ENCODE results near the gene NOVA2. TPM values are rescaled to one million over a fixed set of nuclear protein-coding genes. Genes with fewer than 3 reads are reported as not detected.

The NOVA2 gene
- total and polyA plus RNA-seq, 2 of the 8 experiments (the other 6 are each of a cell fraction or from before 2014, with no cell fraction given) = 3.2 to 24.6 TPM

DNA sequence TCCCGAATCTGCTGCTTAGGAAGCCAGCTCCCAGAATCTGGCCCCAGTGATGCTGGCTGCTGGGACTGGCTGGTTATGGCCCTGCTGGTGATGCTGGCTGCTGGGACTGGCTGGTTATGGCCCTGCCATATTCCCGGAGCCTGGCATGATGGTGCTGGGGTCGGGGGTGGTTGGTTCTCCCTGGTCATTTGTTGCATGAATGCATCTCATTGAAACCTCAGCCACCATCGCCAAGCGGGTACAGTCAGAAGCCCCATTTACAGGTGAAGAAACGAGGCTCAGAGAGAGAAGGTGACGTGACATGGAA, 47.1 kb upstream of the NOVA2 start:
- Histone ChIP-seq H2AFZ (ENCODE audit: low read length) (no peak overlapping the region), H3K18ac (ENCODE audit: extremely low read depth, low read length) (no peak overlapping the region), H2BK15ac (ENCODE audit: low read length) (no peak overlapping the region), H3K27ac (ENCODE audit: low read depth, low read length) (no peak overlapping the region), H3K23me2 (ENCODE audit: low read depth, low read length) (peaks cover 8% of the 10 kb centered on the region; the same call in 1 of the 2 replicates), H2BK12ac (ENCODE audit: low read depth, low read length) (no peak overlapping the region), H4K8ac (ENCODE audit: extremely low read depth, insufficient read depth, low read length) (no peak overlapping the region), H2BK20ac (ENCODE audit: low read length) (no peak overlapping the region), H3K14ac (ENCODE audit: insufficient read length) (no peak overlapping the region), H4K20me1 (replicated peaks in 1 of 2; ENCODE audit: control insufficient read depth in 1 of 2, insufficient read depth in 2 of 2, low read length in 2 of 2) (peaks cover 2 to 5% of the 10 kb centered on the region in 2 experiments), H3K79me1 (ENCODE audit: low read depth, low read length) (no peaks in the 10 kb centered on the region), H2BK120ac (replicated peaks; ENCODE audit: low read depth, low read length) (no peak overlapping the region), H3K23ac (ENCODE audit: insufficient read length) (no peak overlapping the region), H3K36me3 (ENCODE audit: control insufficient read depth in 2 of 4, insufficient read depth in 4 of 4, low read length in 3 of 4) (no peaks in the 10 kb centered on the region; a peak in 2 of 8 replicates), H3K9ac (replicated peaks in 1 of 4; ENCODE audit: extremely low read depth in 1 of 4, low read depth in 3 of 4, low read length in 3 of 4) (no peak overlapping the region), H3K56ac (replicated peaks; ENCODE audit: insufficient read length, low read depth, low read length) (no peak overlapping the region), H3K4me1 (replicated peaks in 1 of 4; ENCODE audit: control insufficient read depth in 3 of 4, insufficient read depth in 4 of 4, low read length in 3 of 4) (peaks cover 0 to 17% (median 14%) of the 10 kb centered on the region in 4 experiments; a peak in 6 of 7 replicates), H4K5ac (ENCODE audit: insufficient read length, low read depth, low read length) (no peak overlapping the region), H2AK5ac (ENCODE audit: low read depth, low read length) (no peak overlapping the region), H4K91ac (replicated peaks; ENCODE audit: insufficient read length, low read length) (no peak overlapping the region), H3K4me3 (ENCODE audit: extremely low read depth in 1 of 4, insufficient read depth in 2 of 4, low read depth in 3 of 4, low read length in 4 of 4) (no peak overlapping the region), H3K79me2 (ENCODE audit: control insufficient read depth in 1 of 2, insufficient read depth in 2 of 2, low read length in 2 of 2) (no peaks in the 10 kb centered on the region), H3K4me2 (ENCODE audit: insufficient read depth in 1 of 2, low read depth in 2 of 2, low read length in 2 of 2) (no peak overlapping the region), H3K27me3 (replicated peaks in 1 of 4; ENCODE audit: control insufficient read depth in 3 of 4, extremely low read depth in 1 of 4, insufficient read depth in 3 of 4, low read length in 3 of 4) (peaks cover 2 to 9% (median 8%) of the 10 kb centered on the region in 4 experiments), H3K9me3 (ENCODE audit: insufficient read depth in 2 of 2, low read depth in 1 of 2, low read length in 1 of 2) (no peaks in the 10 kb centered on the region), H3K4ac (replicated peaks; ENCODE audit: insufficient read length, low read depth, low read length) (no peak overlapping the region), H2BK5ac (ENCODE audit: low read depth, low read length) (no peak overlapping the region)
- DNase-seq (ENCODE audit: low read depth in 1 of 2, low spot score in 2 of 2) = no peak
- ChIA-PET CTCF (ENCODE audit: partially characterized antibody) (interaction anchor here (0.6 to 17.0 kb wide), 7 partner anchors 11 to 247 kb away, joined by 3 to 250 read pairs (median 5); partner anchors contain the start of gene NANOS2), POLR2A (ENCODE audit: partially characterized antibody) (interaction anchor here (2.7 kb wide), 1 partner anchor 12 kb away, joined by 7 read pairs; no protein-coding TSS in a partner anchor)
- TF ChIP-seq SP4 (IDR thresholded peaks at IDR 0.05; ENCODE audit: low read length) (no peak), EGR1 (IDR thresholded peaks at IDR 0.05; ENCODE audit: borderline replicate concordance, low read depth, low read length) (no peak), HDAC6 (IDR thresholded peaks at IDR 0.05; ENCODE audit: low read depth, low read length) (no peak), BRCA1 (IDR thresholded peaks at IDR 0.05; ENCODE audit: low read depth, low read length) (no peak), JUN (IDR thresholded peaks at IDR 0.05; ENCODE audit: low read depth, low read length) (no peak)
- 90% methylated on average over 7 of the region's 7 CpGs; no CpG with 5 or more reads in 1 of the 2 experiments for WGBS, 2 experiments (ENCODE audit: extremely low coverage in 1 of 2, insufficient coverage in 1 of 2, insufficient read length in 1 of 2, insufficient replicate concordance in 2 of 2, low coverage in 1 of 2, low lambda C conversion rate in 2 of 2, missing lambda C conversion rate in 1 of 2)
- no peak for FAIRE-seq
